ENCODE measurements around the gene CDK19.

CDK19 gene

GRCh38 chr6:110799655-110800054 is 15.6 kb downstream of the CDK19 start:
- no peak overlapping the region for H3K4me3 ChIP-seq (ENCODE audit: low read depth, low read length)
- H3K9ac ChIP-seq = no peak overlapping the region
- H3K36me3 ChIP-seq (ENCODE audit: control insufficient read depth, insufficient read depth, low read length) = no peaks in the 10 kb centered on the region
- H3K27ac ChIP-seq = no peak overlapping the region
- no peak overlapping the region for H2AFZ ChIP-seq
- no peak for TF ChIP-seq CTCF (IDR thresholded peaks at IDR 0.05)
- H3K4me1 ChIP-seq = no peaks in the 10 kb centered on the region
- H3K4me2 ChIP-seq (ENCODE audit: low read length) = no peak overlapping the region
- H3K79me2 ChIP-seq = peaks cover 21% of the 10 kb centered on the region
- no peaks in the 10 kb centered on the region for H3K27me3 ChIP-seq (ENCODE audit: control insufficient read depth, insufficient read depth, low read length)
- no peaks in the 10 kb centered on the region for H3K9me3 ChIP-seq (ENCODE audit: control insufficient read depth, low read length)

- H3K9ac ChIP-seq = no peak overlapping the region
- no peaks in the 10 kb centered on the region for H3K9me3 ChIP-seq (ENCODE audit: control insufficient read depth, low read length)
- H3K4me3 ChIP-seq (ENCODE audit: low read depth, low read length) = no peak overlapping the region
- H3K4me2 ChIP-seq (ENCODE audit: low read length) = no peak overlapping the region
- no peak overlapping the region for H3K27ac ChIP-seq
- TF ChIP-seq CTCF (IDR thresholded peaks at IDR 0.05) = no peak
- no peak overlapping the region for H2AFZ ChIP-seq
- H3K4me1 ChIP-seq = no peaks in the 10 kb centered on the region
- H3K36me3 ChIP-seq (ENCODE audit: control insufficient read depth, insufficient read depth, low read length) = no peaks in the 10 kb centered on the region
- H3K79me2 ChIP-seq = peaks cover 21% of the 10 kb centered on the region
- no peaks in the 10 kb centered on the region for H3K27me3 ChIP-seq (ENCODE audit: control insufficient read depth, insufficient read depth, low read length)
Observed at GRCh38 chr6:110799189-110799588, 16.1 kb downstream of the CDK19 start.

GRCh38 chr6:110795271-110795670 is 20.0 kb downstream of the CDK19 start:
- no peak overlapping the region for H3K9ac ChIP-seq
- no peak overlapping the region for H3K4me2 ChIP-seq (ENCODE audit: low read length)
- no peaks in the 10 kb centered on the region for H3K4me1 ChIP-seq
- no peak overlapping the region for H3K4me3 ChIP-seq (ENCODE audit: low read depth, low read length)
- H2AFZ ChIP-seq = no peak overlapping the region
- H3K27ac ChIP-seq = no peak overlapping the region
- no peaks in the 10 kb centered on the region for H3K9me3 ChIP-seq (ENCODE audit: control insufficient read depth, low read length)
- H3K27me3 ChIP-seq (ENCODE audit: control insufficient read depth, insufficient read depth, low read length) = no peaks in the 10 kb centered on the region
- no peaks in the 10 kb centered on the region for H3K36me3 ChIP-seq (ENCODE audit: control insufficient read depth, insufficient read depth, low read length)
- no peak for TF ChIP-seq CTCF (IDR thresholded peaks at IDR 0.05)
- H3K79me2 ChIP-seq = peaks cover 6% of the 10 kb centered on the region

- H3K79me2 ChIP-seq = no peaks in the 10 kb centered on the region
- no peak for TF ChIP-seq CTCF (IDR thresholded peaks at IDR 0.05)
- H3K4me2 ChIP-seq (ENCODE audit: low read length) = no peak overlapping the region
- H3K4me1 ChIP-seq = no peaks in the 10 kb centered on the region
- H3K4me3 ChIP-seq (ENCODE audit: low read depth, low read length) = no peak overlapping the region
- H3K9ac ChIP-seq = no peak overlapping the region
- H3K36me3 ChIP-seq (ENCODE audit: control insufficient read depth, insufficient read depth, low read length) = no peaks in the 10 kb centered on the region
- H3K27me3 ChIP-seq (ENCODE audit: control insufficient read depth, insufficient read depth, low read length) = no peaks in the 10 kb centered on the region
- no peaks in the 10 kb centered on the region for H3K9me3 ChIP-seq (ENCODE audit: control insufficient read depth, low read length)
- H3K27ac ChIP-seq = no peak overlapping the region
- no peak overlapping the region for H2AFZ ChIP-seq
Observed at GRCh38 chr6:110786696-110787095, 28.6 kb downstream of the CDK19 start.

- Histone ChIP-seq H3K4me1 (no peaks in the 10 kb centered on the region), H3K9me3 (ENCODE audit: control insufficient read depth, low read length) (no peaks in the 10 kb centered on the region), H3K36me3 (ENCODE audit: control insufficient read depth, insufficient read depth, low read length) (no peaks in the 10 kb centered on the region), H3K79me2 (no peaks in the 10 kb centered on the region), H3K4me3 (ENCODE audit: low read depth, low read length) (no peak overlapping the region), H3K27ac (no peak overlapping the region), H3K9ac (no peak overlapping the region), H3K27me3 (ENCODE audit: control insufficient read depth, insufficient read depth, low read length) (no peaks in the 10 kb centered on the region), H2AFZ (no peak overlapping the region), H3K4me2 (ENCODE audit: low read length) (no peak overlapping the region)
- no peak for TF ChIP-seq CTCF (IDR thresholded peaks at IDR 0.05)
Observed at GRCh38 chr6:110786271-110786670, 29.0 kb downstream of the CDK19 start.
